Natural killer cell (primary cell): Measurements from ENCODE around the gene LANCL3. TPM values are rescaled to one million over a fixed set of nuclear protein-coding genes. Genes with fewer than 3 reads are reported as not detected.

Experiments
- ATAC-seq, 3 donors: fragments of 150-1000 bp in 2 of 3; fragments of 200-7000 bp in 1 of 3; cut with Tn5 transposase; 1 replicate in 1 of 3; 2 replicates in 2 of 3; pipeline ENCODE4 v1.10.0; 2021; ENCODE audit warnings: mild to moderate bottlenecking in 2 of 3, moderate library complexity in 2 of 3
- DNase-seq, 2 donors: peaks; one replicate each; pipeline versions ENCODE4 v3.0.0 to v3.0.0-alpha.2; 2013 to 2021; ENCODE audit warnings: mixed read lengths in 1 of 2
- H3K27ac ChIP-seq: one replicate; pipeline ENCODE4 v1.5.1; 2013; ENCODE audit warnings: mild to moderate bottlenecking, low read length
- H3K27me3 ChIP-seq: one replicate; pipeline ENCODE4 v1.6.1; 2013; ENCODE audit warnings: low read length; ENCODE audit not compliant: control insufficient read depth, insufficient read depth
- H3K36me3 ChIP-seq: one replicate; pipeline ENCODE4 v1.6.1; 2013; ENCODE audit warnings: low read length; ENCODE audit not compliant: control insufficient read depth, insufficient read depth
- H3K4me1 ChIP-seq: one replicate; pipeline ENCODE4 v1.6.1; 2013; ENCODE audit warnings: low read length; ENCODE audit not compliant: control insufficient read depth, insufficient read depth
- H3K4me3 ChIP-seq: one replicate; pipeline ENCODE4 v1.5.1; 2013; ENCODE audit warnings: low read length
- H3K9me3 ChIP-seq: one replicate; pipeline ENCODE4 v1.6.1; 2013; ENCODE audit warnings: low read length; ENCODE audit not compliant: control insufficient read depth, insufficient read depth
- H3K27ac Mint-ChIP-seq, 2 donors: one replicate each; pipeline ENCODE4 v1.8.0; 2022; ENCODE audit warnings: mild to moderate bottlenecking in 2 of 2, mixed read lengths in 2 of 2, moderate library complexity in 1 of 2
- H3K27me3 Mint-ChIP-seq, 2 donors: one replicate each; pipeline ENCODE4 v1.8.0; 2022; ENCODE audit warnings: low read depth in 2 of 2, mixed read lengths in 2 of 2
- H3K36me3 Mint-ChIP-seq: one replicate; pipeline ENCODE4 v1.8.0; 2022; ENCODE audit warnings: mixed read lengths
- H3K4me1 Mint-ChIP-seq, 2 donors: one replicate each; pipeline ENCODE4 v1.8.0; 2022; ENCODE audit warnings: mixed read lengths in 2 of 2
- H3K4me3 Mint-ChIP-seq: one replicate; pipeline ENCODE4 v1.8.0; 2022; ENCODE audit warnings: mild to moderate bottlenecking, moderate library complexity, mixed read lengths
- H3K9me3 Mint-ChIP-seq, 2 donors: one replicate each; pipeline ENCODE4 v1.8.0; 2022; ENCODE audit warnings: mixed read lengths in 2 of 2
- WGBS: methylation state at CpG from one replicate; pipeline ENCODE4 v1.1.7; 2013; ENCODE audit warnings: missing lambda C conversion rate; ENCODE audit not compliant: insufficient coverage; 5-methylcytosine and 5-hydroxymethylcytosine counted together
- intact Hi-C: fragments of 100-400 bp; cut with micrococcal nuclease; formaldehyde crosslinking; loops from one replicate; pipeline ENCODE4 v1.14.2; 2022
- total RNA-seq, 4 donors: library from RNA; stranded (reverse); fragments of 120-200 nt in 1 of 4; gene quantifications; one replicate each; pipeline versions ENCODE4 v1.2.3 to v1.2.4, GENCODE V29; 2013 to 2022
- TF ChIP-seq, protein P1 (sequence below): fragments of 200-600 bp; IDR thresholded peaks from one replicate; pipeline ENCODE4 v1.8.0; 2022; ENCODE audit warnings: antibody characterized with exemption

LANCL3 gene
- total RNA-seq, 3 donors from 2014 or later (not counting 1 experiment from before 2014, with no cell fraction given) = 2.0 to 2.7 (median 2.6) TPM

DNA sequence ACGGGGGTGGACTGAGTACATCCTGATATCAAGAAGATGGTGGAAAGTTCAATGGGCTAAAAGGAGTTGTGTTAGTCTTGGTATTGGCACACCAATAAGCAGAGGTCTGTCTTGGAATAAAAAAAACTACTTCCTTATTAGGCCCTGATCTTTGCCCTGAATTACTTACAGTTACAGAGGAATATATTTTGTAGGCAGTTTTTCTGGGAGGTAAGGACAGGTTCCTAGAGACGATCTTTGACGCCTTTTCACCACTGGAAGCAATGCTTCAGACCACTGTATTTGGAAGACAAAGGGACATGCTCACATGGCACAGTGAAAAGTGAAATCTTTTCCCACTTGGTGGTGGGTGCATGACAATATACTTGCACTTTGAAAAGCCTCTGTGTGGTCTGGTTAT lies 113.5 kb downstream of the LANCL3 start:
- DNase-seq (no peak), ATAC-seq (no peak)
- Mint-ChIP-seq H3K9me3 (no peaks in the 10 kb centered on the region), H3K36me3 (no peaks in the 10 kb centered on the region), H3K4me3 (peak overlapping the region; percentile 29), H3K27me3 (peaks cover 0 to 7% of the 10 kb centered on the region in 2 donors), H3K27ac (no peak overlapping the region), H3K4me1 (peaks cover 4 to 6% of the 10 kb centered on the region in 2 donors)
- Histone ChIP-seq H3K4me3 (no peak overlapping the region), H3K36me3 (no peaks in the 10 kb centered on the region), H3K27ac (no peak overlapping the region), H3K9me3 (no peaks in the 10 kb centered on the region), H3K27me3 (no peaks in the 10 kb centered on the region), H3K4me1 (peaks cover 8% of the 10 kb centered on the region)
- intact Hi-C loops = no loop called here
- 86% methylated on average over 2 of the region's 3 CpGs for WGBS
- TF ChIP-seq, protein P1, sequence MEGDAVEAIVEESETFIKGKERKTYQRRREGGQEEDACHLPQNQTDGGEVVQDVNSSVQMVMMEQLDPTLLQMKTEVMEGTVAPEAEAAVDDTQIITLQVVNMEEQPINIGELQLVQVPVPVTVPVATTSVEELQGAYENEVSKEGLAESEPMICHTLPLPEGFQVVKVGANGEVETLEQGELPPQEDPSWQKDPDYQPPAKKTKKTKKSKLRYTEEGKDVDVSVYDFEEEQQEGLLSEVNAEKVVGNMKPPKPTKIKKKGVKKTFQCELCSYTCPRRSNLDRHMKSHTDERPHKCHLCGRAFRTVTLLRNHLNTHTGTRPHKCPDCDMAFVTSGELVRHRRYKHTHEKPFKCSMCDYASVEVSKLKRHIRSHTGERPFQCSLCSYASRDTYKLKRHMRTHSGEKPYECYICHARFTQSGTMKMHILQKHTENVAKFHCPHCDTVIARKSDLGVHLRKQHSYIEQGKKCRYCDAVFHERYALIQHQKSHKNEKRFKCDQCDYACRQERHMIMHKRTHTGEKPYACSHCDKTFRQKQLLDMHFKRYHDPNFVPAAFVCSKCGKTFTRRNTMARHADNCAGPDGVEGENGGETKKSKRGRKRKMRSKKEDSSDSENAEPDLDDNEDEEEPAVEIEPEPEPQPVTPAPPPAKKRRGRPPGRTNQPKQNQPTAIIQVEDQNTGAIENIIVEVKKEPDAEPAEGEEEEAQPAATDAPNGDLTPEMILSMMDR = no peak

DNA sequence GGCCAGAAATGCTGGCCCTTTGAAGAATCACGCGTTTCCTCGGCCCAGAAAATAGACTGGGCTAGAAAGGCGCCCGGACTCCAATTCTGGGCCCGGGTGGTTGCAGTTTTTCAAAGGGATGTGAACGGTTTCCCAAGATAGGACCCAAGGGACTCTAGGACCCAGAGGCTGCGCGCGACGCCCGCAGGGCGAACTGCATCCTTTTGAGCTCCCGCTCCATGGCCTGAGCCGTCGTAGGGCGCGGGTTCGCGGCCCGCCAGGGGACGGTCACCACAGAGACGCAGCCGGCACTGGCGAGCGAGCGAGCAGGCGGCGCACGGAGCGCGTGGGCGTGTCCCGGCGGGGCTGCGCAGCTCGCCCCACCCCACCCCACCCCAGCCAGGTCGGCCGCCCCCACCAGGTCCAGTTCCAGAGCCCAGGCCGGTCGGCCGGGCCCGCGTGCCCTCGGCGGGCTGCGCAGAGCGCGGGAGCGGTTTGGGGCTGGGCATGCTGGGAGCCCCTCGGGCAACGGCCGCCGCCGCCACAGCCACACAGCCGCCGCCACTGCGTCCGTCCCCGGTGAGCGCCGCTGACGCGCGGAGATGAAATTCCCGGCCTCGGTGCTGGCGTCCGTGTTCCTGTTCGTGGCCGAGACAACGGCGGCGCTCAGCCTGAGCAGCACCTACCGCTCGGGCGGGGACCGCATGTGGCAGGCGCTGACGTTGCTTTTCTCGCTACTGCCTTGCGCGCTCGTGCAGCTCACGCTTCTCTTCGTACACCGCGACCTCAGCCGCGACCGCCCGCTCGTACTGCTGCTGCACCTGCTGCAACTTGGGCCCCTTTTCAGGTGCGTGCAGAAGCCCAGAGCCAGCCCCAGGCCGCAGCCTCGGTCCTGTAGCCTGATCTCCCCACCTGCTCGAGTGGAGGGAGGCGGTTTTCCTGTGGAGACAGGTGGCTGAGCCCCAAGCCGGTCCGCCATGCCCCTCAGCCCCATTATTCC lies 114.2 kb downstream of the LANCL3 start, which contains the start of gene XK:
Gene XK, plus strand, starts transcription at position 411 of the 979 bp plus-strand sequence. Its CDS starts 171 bp downstream, at position 582.
- no peaks in the 10 kb centered on the region for H3K9me3 ChIP-seq
- Mint-ChIP-seq H3K27ac (no peak within 1 kb of the TSS), H3K9me3 (no peaks in the 10 kb centered on the region), H3K36me3 (no peaks in the 10 kb centered on the region), H3K4me3 (peak within 1 kb of the TSS; percentile 76), H3K27me3 (peaks cover 0 to 7% of the 10 kb centered on the region in 2 donors), H3K4me1 (peaks cover 4 to 6% of the 10 kb centered on the region in 2 donors)
- no peak within 1 kb of the TSS for H3K27ac ChIP-seq
- DNase-seq (peak; percentile 16 to 56), ATAC-seq (peak; percentile 83 to 89 (median 84))
- H3K27me3 ChIP-seq = no peaks in the 10 kb centered on the region
- WGBS = 4% methylated on average over 94 of the region's 100 CpGs
- TF ChIP-seq, protein P1 = no peak
- peak within 1 kb of the TSS; percentile 22 for H3K4me3 ChIP-seq
- intact Hi-C loops = no loop called here
- peaks cover 8% of the 10 kb centered on the region for H3K4me1 ChIP-seq
- H3K36me3 ChIP-seq = no peaks in the 10 kb centered on the region

DNA sequence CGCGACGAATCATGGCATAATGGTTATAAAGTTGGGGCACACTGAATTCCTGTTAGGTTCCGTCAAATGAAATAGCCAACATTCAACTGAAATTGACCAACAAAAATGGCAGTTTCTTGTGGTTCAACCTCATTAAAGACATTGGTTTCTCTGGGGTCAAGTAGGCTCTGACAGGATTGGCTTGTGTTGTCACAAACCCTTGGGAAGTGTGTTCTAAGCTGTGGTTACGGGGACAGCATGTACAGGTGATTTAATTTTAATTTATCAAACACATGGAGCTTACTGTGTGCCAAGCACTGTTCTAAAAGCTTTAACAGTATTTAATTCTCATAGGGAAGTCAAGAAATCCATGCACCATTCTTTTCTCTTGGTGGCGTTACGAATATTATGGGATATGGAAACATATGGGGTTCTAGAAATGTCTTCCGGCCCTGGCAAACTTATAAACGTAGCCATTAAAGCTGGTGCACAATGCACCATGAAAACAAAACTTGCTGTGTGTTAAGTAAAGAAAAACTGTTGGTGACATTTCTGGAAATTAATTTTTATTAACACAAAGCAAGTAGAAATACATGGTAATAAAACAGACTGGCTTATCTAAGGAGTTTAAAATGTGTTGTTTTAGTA lies 115.0 kb downstream of the LANCL3 start:
- ATAC-seq (no peak), DNase-seq (no peak)
- Mint-ChIP-seq H3K4me3 (peak overlapping the region; percentile 76), H3K4me1 (peaks cover 4 to 6% of the 10 kb centered on the region in 2 donors), H3K27me3 (peaks cover 0 to 7% of the 10 kb centered on the region in 2 donors), H3K9me3 (no peaks in the 10 kb centered on the region), H3K27ac (no peak overlapping the region), H3K36me3 (no peaks in the 10 kb centered on the region)
- H3K9me3 ChIP-seq = no peaks in the 10 kb centered on the region
- intact Hi-C loops = no loop called here
- no peaks in the 10 kb centered on the region for H3K36me3 ChIP-seq
- TF ChIP-seq, protein P1 = no peak
- WGBS = 44% methylated on average over 4 of the region's 9 CpGs
- peak overlapping the region; percentile 22 for H3K4me3 ChIP-seq
- no peak overlapping the region for H3K27ac ChIP-seq
- H3K4me1 ChIP-seq = peaks cover 8% of the 10 kb centered on the region
- H3K27me3 ChIP-seq = no peaks in the 10 kb centered on the region
